DOHH2 (cell line): ENCODE data around the gene RUNDC1.

Experiments used
- CTCF ChIP-seq: fragments of 200-600 bp; sonication (generic); IDR thresholded peaks from one replicate; pipeline ENCODE4 v1.5.1; 2014; ENCODE audit warnings: antibody characterized with exemption, mild to moderate bottlenecking, low read depth, low read length; ENCODE audit not compliant: poor library complexity, severe bottlenecking
- EZH2phosphoT487 ChIP-seq: fragments of 200-600 bp; sonication (generic); IDR thresholded peaks from 2 replicates; pipeline ENCODE4 v1.6.1; 2017; ENCODE audit warnings: borderline replicate concordance, mild to moderate bottlenecking, antibody characterized with exemption, low read length, moderate library complexity, mixed read lengths

GRCh38 chr17:43015579-43015978 lies 35.2 kb downstream of the RUNDC1 start:
- no peak for TF ChIP-seq CTCF
- no peak for TF ChIP-seq EZH2phosphoT487
